MCF 10A (cell line): Measurements from ENCODE around the gene SLC22A17. TPM values are rescaled to one million over a fixed set of nuclear protein-coding genes. Genes with fewer than 3 reads are reported as not detected.

ENCODE experiments used
- BruUV-seq: library from RNA; stranded (reverse); fragments of 400-500 nt; replicated peaks from 2 replicates; lab custom pipeline; 2021; lab: Mats Ljungman, UMichigan
- CTCF ChIA-PET: fragments of 300-600 bp; sonication (Branson Sonifier 250); formaldehyde crosslinking; extraction: SDS; loops from one replicate; lab custom pipeline; 2021; ENCODE audit warnings: antibody characterized with exemption, inconsistent platforms; lab: Yijun Ruan, JAX
- POLR2A ChIA-PET: fragments of 300-600, 350-650 bp; sonication (Branson Sonifier 250); formaldehyde crosslinking; extraction: SDS; loops from one replicate; lab custom pipeline; 2020; ENCODE audit warnings: antibody characterized with exemption, inconsistent platforms; lab: Yijun Ruan, JAX
- DNase-seq: peaks from one replicate; pipeline ENCODE4 v3.0.0-alpha.2; 2018; ENCODE audit not compliant: unreplicated experiment
- H3K27ac Mint-ChIP-seq: one replicate; pipeline ENCODE4 v1.8.0; 2022; ENCODE audit warnings: mild to moderate bottlenecking, low read depth, mixed read lengths; ENCODE audit not compliant: unreplicated experiment
- H3K27me3 Mint-ChIP-seq: one replicate; pipeline ENCODE4 v1.8.0; 2022; ENCODE audit warnings: mixed read lengths; ENCODE audit not compliant: insufficient read depth, unreplicated experiment
- H3K36me3 Mint-ChIP-seq: one replicate; pipeline ENCODE4 v1.8.0; 2022; ENCODE audit warnings: mild to moderate bottlenecking, moderate library complexity, mixed read lengths; ENCODE audit not compliant: insufficient read depth, unreplicated experiment
- H3K4me1 Mint-ChIP-seq: one replicate; pipeline ENCODE4 v1.8.0; 2022; ENCODE audit warnings: mixed read lengths; ENCODE audit not compliant: insufficient read depth, unreplicated experiment
- H3K4me3 Mint-ChIP-seq: one replicate; pipeline ENCODE4 v1.8.0; 2022; ENCODE audit warnings: mild to moderate bottlenecking, moderate library complexity, mixed read lengths; ENCODE audit not compliant: unreplicated experiment
- H3K9me3 Mint-ChIP-seq: one replicate; pipeline ENCODE4 v1.8.0; 2022; ENCODE audit warnings: mixed read lengths; ENCODE audit not compliant: unreplicated experiment
- intact Hi-C: fragments of 100-400 bp; cut with micrococcal nuclease; formaldehyde crosslinking; loops from 2 replicates; pipeline ENCODE4 v1.14.1; 2022
- total RNA-seq: library from RNA; stranded (reverse); gene quantifications from 2 replicates; pipeline ENCODE4 v1.2.3, GENCODE V29; 2022
- TF ChIP-seq, protein P1 (sequence below): fragments of 200-600 bp; IDR thresholded peaks from one replicate; pipeline ENCODE4 v1.8.0; 2022; ENCODE audit warnings: antibody characterized with exemption, mild to moderate bottlenecking; ENCODE audit not compliant: unreplicated experiment

The SLC22A17 gene
- total RNA-seq, 1 experiment from 2014 or later, result not detected

DNA sequence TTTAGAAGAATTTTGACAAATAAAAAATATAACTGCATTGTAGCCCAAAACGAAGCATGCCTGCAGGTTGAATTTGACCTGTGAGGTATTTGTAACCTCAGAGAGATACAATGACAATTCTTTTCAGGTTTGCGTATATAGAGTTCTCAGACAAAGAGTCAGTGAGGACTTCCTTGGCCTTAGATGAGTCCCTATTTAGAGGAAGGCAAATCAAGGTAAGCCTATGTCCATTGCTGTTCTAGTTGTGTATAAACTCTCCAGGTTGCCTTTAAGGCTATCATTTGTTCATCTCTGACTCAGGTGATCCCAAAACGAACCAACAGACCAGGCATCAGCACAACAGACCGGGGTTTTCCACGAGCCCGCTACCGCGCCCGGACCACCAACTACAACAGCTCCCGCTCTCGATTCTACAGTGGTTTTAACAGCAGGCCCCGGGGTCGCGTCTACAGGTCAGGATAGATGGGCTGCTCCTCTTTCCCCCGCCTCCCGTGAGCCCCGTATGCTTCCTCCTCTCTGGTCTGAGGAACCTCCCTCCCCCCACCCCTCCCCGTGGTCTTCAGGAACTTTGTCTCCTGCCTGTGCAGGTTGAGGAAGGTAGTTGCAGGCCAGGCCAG lies 28.7 kb downstream of the SLC22A17 start:
- H3K27ac Mint-ChIP-seq, result no peak overlapping the region
- H3K4me3 Mint-ChIP-seq, result no peak overlapping the region
- TF ChIP-seq, protein P1, sequence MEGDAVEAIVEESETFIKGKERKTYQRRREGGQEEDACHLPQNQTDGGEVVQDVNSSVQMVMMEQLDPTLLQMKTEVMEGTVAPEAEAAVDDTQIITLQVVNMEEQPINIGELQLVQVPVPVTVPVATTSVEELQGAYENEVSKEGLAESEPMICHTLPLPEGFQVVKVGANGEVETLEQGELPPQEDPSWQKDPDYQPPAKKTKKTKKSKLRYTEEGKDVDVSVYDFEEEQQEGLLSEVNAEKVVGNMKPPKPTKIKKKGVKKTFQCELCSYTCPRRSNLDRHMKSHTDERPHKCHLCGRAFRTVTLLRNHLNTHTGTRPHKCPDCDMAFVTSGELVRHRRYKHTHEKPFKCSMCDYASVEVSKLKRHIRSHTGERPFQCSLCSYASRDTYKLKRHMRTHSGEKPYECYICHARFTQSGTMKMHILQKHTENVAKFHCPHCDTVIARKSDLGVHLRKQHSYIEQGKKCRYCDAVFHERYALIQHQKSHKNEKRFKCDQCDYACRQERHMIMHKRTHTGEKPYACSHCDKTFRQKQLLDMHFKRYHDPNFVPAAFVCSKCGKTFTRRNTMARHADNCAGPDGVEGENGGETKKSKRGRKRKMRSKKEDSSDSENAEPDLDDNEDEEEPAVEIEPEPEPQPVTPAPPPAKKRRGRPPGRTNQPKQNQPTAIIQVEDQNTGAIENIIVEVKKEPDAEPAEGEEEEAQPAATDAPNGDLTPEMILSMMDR, result no peak
- H3K9me3 Mint-ChIP-seq, result no peaks in the 10 kb centered on the region
- ChIA-PET CTCF (interaction anchor here (0.6 to 5.7 kb wide), 4 partner anchors 23 to 243 kb away, joined by 3 to 49 read pairs (median 14); partner anchors contain the start of gene PPP1R3E), POLR2A (interaction anchor here (1.7 to 9.0 kb wide), 3 partner anchors 18 to 38 kb away, joined by 3 to 339 read pairs (median 52); partner anchors contain the start of genes BCL2L2, HOMEZ and PPP1R3E)
- no TSS peak for BruUV-seq
- no peaks in the 10 kb centered on the region for H3K27me3 Mint-ChIP-seq
- H3K36me3 Mint-ChIP-seq, result peaks cover 87% of the 10 kb centered on the region
- intact Hi-C loops, result no loop called here
- peaks cover 16% of the 10 kb centered on the region for H3K4me1 Mint-ChIP-seq
- DNase-seq, result no peak

GRCh38 chr14:23322568-23323517 lies 29.8 kb downstream of the SLC22A17 start:
- Mint-ChIP-seq H3K4me1 (peaks cover 11% of the 10 kb centered on the region), H3K9me3 (no peaks in the 10 kb centered on the region), H3K4me3 (peak overlapping the region; percentile 84), H3K27ac (peak overlapping the region; percentile 97), H3K27me3 (no peaks in the 10 kb centered on the region), H3K36me3 (peaks cover 85% of the 10 kb centered on the region)
- BruUV-seq, result TSS peak; percentile 23
- ChIA-PET CTCF (interaction anchor here (0.6 to 5.7 kb wide), 10 partner anchors 15 to 330 kb away, joined by 3 to 49 read pairs (median 3); partner anchors contain the start of genes BCL2L2 and PPP1R3E), POLR2A (interaction anchor here (0.7 to 9.0 kb wide), 12 partner anchors 10 to 792 kb away, joined by 3 to 339 read pairs (median 6); partner anchors contain the start of genes BCL2L2, DCAF11, HOMEZ and NGDN)
- intact Hi-C loops, result no loop called here
- TF ChIP-seq, protein P1, result no peak
- DNase-seq, result no peak

DNA sequence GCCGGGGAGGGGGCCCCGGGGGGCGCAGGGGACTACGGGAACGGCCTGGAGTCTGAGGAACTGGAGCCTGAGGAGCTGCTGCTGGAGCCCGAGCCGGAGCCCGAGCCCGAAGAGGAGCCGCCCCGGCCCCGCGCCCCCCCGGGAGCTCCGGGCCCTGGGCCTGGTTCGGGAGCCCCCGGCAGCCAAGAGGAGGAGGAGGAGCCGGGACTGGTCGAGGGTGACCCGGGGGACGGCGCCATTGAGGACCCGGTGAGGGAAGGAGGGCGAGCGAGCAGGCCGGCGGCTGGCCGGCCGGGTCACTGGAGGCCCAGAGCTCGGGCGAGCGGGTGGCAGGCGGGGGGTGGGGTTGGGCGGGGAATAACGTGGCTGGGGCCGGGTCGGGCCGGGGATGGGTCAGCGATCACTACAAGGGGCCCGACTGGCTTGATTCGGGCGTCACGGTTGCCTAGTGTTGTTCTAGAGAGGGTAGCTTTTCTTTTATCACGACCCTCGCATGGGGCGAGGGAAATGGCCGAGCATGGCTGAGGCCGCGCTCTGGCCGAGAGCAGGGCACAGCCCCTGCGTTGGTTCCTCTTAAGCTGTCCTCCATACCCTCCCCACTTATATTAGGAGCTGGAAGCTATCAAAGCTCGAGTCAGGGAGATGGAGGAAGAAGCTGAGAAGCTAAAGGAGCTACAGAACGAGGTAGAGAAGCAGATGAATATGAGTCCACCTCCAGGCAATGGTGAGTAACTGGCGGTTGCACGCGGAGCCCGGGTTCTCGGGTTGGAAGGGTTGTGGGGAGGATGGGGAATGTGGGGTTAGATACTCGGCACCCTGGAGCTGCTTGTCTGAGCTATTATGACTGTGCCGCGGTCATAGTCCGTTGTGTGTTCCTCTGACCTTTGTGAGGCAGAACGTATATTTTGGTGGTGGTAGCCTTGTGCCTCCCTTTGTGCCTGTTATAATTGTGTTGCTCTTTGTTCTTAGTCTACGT lies 30.8 kb downstream of the SLC22A17 start:
- H3K4me1 Mint-ChIP-seq, result peaks cover 11% of the 10 kb centered on the region
- intact Hi-C loops, result loop anchor here (1.0 to 2.0 kb wide), 2 partner anchors 15 to 21 kb away; partner anchors contain the start of gene BCL2L2
- CTCF ChIA-PET, result interaction anchor here (0.6 to 5.7 kb wide), 16 partner anchors 11 to 975 kb away, joined by 3 to 49 read pairs (median 4); partner anchors contain the start of genes BCL2L2 and PPP1R3E
- H3K27ac Mint-ChIP-seq, result peak overlapping the region; percentile 97
- peak overlapping the region; percentile 84 for H3K4me3 Mint-ChIP-seq
- POLR2A ChIA-PET, result interaction anchor here (0.6 to 9.0 kb wide), 34 partner anchors 11 to 874 kb away, joined by 3 to 339 read pairs (median 4); partner anchors contain the start of genes ACIN1, BCL2L2, C14orf119 and DCAF11
- TF ChIP-seq, protein P1, result no peak
- H3K27me3 Mint-ChIP-seq, result no peaks in the 10 kb centered on the region
- DNase-seq, result peak; percentile 56
- no TSS peak for BruUV-seq
- no peaks in the 10 kb centered on the region for H3K9me3 Mint-ChIP-seq
- peaks cover 79% of the 10 kb centered on the region for H3K36me3 Mint-ChIP-seq
